GM12873 (cell line): ENCODE data around the gene BCL11B.

Experiments
- TF ChIP-seq, protein P1 (sequence below): IDR thresholded peaks from 2 replicates; pipeline ENCODE4 v1.5.1; 2012; ENCODE audit warnings: low read depth, mild to moderate bottlenecking, moderate library complexity, low read length, control low read depth; ENCODE audit not compliant: insufficient read depth; ENCODE audit errors: missing control alignments

The BCL11B gene

DNA sequence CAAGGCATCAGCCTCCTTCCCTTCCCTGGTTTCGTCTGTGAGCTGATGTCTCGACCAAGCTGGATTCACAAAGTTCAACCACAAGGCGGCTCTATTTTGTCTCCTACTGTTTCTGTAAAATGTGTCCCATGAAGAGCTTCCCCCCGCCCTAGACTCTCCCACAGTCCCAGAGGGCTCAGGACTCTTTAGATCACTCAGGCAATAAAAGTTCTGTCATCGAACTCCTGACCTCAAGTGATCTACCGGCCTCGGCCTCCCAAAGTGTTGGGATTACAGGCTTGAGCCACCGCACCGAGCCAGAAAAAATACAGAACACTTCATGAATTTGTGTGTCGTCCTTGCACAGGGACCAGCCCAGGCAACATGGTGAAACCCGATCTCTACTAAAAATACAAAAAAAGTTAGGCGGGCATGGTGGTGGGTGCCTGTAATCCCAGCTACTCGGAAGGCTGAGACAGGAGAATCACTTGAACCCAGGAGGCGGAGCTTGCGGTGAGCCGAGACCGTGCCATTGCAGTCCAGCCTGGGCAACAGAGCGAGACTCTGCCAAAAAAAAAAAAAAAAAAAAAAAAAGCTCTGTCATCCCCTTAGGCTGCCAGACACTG, 149.4 kb downstream of the BCL11B start:
- TF ChIP-seq, protein P1, sequence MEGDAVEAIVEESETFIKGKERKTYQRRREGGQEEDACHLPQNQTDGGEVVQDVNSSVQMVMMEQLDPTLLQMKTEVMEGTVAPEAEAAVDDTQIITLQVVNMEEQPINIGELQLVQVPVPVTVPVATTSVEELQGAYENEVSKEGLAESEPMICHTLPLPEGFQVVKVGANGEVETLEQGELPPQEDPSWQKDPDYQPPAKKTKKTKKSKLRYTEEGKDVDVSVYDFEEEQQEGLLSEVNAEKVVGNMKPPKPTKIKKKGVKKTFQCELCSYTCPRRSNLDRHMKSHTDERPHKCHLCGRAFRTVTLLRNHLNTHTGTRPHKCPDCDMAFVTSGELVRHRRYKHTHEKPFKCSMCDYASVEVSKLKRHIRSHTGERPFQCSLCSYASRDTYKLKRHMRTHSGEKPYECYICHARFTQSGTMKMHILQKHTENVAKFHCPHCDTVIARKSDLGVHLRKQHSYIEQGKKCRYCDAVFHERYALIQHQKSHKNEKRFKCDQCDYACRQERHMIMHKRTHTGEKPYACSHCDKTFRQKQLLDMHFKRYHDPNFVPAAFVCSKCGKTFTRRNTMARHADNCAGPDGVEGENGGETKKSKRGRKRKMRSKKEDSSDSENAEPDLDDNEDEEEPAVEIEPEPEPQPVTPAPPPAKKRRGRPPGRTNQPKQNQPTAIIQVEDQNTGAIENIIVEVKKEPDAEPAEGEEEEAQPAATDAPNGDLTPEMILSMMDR = no peak

DNA sequence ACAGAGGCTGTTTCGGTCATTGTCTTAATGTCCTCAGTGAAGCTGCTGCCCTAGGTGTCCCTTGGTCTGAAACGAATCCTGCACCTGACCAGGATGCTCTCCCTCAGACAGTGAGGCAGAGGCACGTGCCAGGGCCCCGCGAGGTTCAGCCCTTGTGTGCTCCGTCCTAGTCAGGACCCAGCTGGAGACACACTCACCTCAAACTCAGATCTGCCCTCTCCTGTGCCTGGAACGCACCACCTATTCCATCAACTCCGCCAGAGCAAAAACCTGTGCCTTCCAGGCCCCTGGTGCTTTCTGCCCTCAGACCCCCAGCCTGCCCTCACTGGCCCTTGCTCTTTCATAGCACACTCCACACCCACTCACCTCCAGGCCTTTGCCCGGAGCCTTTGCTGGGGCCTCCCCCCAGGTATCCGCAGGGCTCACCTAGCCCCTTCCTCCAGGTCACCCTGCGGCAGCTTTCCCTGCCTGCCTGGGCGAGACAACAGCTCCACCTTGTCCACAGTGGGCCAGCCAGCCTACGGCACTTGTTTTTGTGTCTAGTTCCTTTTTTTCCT, 150.6 kb downstream of the BCL11B start:
- TF ChIP-seq, protein P1 = no peak

DNA sequence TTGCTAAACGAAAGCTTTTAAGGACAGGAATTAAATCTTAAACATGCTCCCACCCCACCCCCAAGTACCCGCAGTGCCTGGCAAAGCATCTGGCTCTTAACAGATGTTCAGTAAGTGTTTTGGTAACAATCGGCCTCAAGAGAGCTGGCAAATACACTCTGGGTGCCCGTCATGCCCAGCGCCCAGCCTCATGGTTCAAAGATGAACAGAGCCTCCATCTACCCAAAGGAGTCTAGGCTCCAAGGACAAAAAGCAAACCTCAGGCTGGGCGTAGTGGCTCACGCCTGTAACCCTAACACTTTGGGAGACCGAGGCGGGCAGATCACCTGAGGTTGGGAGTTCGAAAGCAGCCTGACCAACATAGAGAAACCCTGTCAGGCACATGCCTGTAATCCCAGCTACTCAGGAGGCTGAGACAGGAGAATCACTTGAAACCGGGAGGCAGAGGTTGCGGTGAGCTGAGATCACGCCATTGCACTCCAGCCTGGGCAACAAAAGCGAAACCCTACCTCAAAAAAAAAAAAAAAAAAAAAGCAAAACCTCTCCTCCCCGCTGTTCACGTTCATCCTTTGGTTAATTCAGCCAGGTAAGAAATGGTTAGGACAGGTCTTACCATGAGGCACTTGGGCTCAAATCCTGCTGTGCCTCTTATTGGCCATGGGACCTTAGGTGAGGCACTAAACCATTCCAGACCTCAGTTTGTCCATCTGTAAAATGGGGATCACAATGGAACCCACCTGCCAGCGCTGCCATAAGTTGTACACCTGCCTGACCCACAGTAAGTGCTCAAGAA, 151.3 kb downstream of the BCL11B start:
- TF ChIP-seq, protein P1 = no peak

DNA sequence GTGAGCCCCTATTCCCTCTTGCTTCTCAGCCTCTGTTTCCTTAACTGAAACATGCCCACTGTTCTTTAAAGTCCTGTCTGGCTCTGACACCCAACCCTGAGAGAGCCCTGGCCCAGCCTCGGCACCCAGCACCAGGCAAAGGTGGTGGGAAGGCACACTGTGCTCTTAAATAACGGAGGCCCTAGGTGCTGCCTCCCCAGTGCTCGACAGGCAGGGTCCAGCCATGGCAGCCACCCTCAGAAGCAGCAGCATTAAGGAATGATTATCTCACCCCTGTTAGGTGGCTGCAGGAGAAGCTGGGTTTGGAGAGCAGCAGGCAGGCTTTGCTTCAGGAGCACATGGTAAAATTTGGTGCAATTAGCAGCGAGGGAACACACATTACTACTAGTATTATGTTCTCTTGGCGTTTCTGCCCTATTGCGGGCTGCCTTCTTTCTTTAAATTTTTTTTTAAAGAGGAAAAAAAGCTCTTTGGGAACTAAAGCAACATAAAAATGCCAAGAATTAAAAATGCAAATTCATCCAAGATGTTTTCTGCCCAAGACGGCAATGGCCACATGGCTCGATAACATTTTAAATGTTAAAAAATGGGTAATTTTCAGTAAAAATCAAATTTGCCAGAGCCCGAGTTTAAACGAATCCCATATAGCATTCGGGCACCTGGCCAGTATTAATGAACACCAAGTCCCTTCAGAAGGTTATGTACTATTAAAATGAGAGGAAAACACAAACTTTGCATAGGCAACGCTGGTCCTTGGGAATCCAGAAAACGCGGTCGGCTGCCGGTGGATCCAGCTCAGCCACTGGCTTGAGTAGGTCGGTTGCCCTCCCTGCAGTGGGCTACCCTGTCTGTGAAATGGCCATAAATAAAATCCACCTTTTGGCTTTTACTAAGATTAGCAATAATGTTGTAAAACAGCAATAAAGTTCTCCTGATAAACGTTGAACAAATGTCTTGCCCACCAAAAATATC, 152.2 kb downstream of the BCL11B start:
- TF ChIP-seq, protein P1 = no peak
